BJ (cell line): ENCODE data around the gene AFF3. TPM values are rescaled to one million over a fixed set of nuclear protein-coding genes. Genes with fewer than 3 reads are reported as not detected.

ENCODE experiments used
- CTCF ChIA-PET: fragments of 350-600 bp; formaldehyde crosslinking; extraction: SDS; loops from one replicate; lab custom pipeline; 2021; ENCODE audit warnings: antibody characterized with exemption, inconsistent platforms; lab: Yijun Ruan, JAX
- POLR2A ChIA-PET: fragments of 300-600 bp; sonication (Branson Sonifier 250); formaldehyde crosslinking; extraction: SDS; loops from one replicate; lab custom pipeline; 2021; ENCODE audit warnings: antibody characterized with exemption; lab: Charles Lee
- DNase-seq: peaks from one replicate; pipeline ENCODE4 v3.0.0-alpha.2; 2011; ENCODE audit warnings: low read depth
- H3K27me3 ChIP-seq: 2 replicates; pipeline ENCODE4 v1.6.0; 2011; ENCODE audit warnings: low read length; ENCODE audit not compliant: control insufficient read depth, insufficient read depth
- H3K36me3 ChIP-seq: 2 replicates; pipeline ENCODE4 v1.5.1; 2011; ENCODE audit warnings: low read length; ENCODE audit not compliant: control insufficient read depth, insufficient read depth
- H3K4me3 ChIP-seq: 2 replicates; pipeline ENCODE4 v1.5.1; 2011; ENCODE audit warnings: low read depth, mild to moderate bottlenecking, control low read depth, low read length
- polyA plus RNA-seq: library from polyadenylated mRNA; depleted of rRNA; stranded (reverse); fragments of >200 nt; gene quantifications from 2 replicates; pipeline ENCODE4 v1.2.3, GENCODE V29; 2011
- TF ChIP-seq, protein P1 (sequence below): IDR thresholded peaks from 2 replicates; pipeline ENCODE4 v1.5.1; 2011; ENCODE audit warnings: low read depth, mild to moderate bottlenecking, control low read depth, inconsistent platforms, low read length, moderate library complexity; ENCODE audit not compliant: insufficient read depth

The AFF3 gene
- polyA plus RNA-seq, 1 experiment, result 11.5 TPM

DNA sequence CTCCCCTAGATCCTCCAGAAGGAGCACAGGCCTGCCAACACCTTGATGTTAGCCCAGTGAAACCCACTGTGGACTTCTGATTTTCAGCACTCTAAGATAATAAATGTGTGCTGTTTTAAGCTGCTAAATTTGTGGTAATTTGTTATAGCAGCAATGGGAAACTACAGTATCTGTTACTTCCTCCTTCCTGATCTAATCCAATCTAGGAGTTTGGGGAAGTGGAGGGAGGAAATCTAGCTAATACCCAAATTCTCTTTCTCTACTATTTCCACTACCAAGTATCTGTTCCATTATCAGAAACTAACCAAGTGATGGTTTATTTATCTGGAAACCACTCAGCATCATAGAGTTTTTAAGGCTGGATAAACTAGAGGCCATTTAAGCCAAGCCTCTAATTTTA is 64.9 kb downstream of the AFF3 start:
- ChIA-PET POLR2A (no interaction called here), CTCF (interaction anchor here (1.3 kb wide), 1 partner anchor 9 kb away, joined by 4 read pairs; no protein-coding TSS in a partner anchor)
- DNase-seq, result no peak
- TF ChIP-seq, protein P1, sequence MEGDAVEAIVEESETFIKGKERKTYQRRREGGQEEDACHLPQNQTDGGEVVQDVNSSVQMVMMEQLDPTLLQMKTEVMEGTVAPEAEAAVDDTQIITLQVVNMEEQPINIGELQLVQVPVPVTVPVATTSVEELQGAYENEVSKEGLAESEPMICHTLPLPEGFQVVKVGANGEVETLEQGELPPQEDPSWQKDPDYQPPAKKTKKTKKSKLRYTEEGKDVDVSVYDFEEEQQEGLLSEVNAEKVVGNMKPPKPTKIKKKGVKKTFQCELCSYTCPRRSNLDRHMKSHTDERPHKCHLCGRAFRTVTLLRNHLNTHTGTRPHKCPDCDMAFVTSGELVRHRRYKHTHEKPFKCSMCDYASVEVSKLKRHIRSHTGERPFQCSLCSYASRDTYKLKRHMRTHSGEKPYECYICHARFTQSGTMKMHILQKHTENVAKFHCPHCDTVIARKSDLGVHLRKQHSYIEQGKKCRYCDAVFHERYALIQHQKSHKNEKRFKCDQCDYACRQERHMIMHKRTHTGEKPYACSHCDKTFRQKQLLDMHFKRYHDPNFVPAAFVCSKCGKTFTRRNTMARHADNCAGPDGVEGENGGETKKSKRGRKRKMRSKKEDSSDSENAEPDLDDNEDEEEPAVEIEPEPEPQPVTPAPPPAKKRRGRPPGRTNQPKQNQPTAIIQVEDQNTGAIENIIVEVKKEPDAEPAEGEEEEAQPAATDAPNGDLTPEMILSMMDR, result no peak
- no peak overlapping the region for H3K4me3 ChIP-seq
- H3K27me3 ChIP-seq, result peaks cover 2% of the 10 kb centered on the region; the same call in 1 of the 2 replicates
- H3K36me3 ChIP-seq, result no peaks in the 10 kb centered on the region

DNA sequence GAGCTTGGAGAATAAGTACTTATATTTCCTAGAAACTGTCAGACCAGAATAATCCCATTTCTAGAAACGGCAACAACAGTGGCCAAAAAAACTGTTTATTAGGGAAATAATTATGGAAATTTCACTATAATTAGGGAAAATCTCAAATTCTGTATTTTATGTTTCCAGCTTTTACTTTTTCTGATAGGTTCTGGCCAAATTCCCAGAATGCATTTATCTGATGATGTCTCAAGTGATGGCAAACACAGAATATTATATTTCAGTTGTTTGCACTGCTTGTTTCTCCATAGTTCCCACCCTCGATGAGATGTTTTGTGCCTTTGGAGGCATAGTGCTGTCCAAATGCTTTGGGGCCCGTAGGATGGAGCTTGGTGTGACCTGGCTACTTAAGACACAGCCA is 66.9 kb downstream of the AFF3 start:
- no peak overlapping the region for H3K4me3 ChIP-seq
- CTCF ChIA-PET, result interaction anchor here (1.6 kb wide), 1 partner anchor 9 kb away, joined by 6 read pairs; no protein-coding TSS in a partner anchor
- no peak for DNase-seq

DNA sequence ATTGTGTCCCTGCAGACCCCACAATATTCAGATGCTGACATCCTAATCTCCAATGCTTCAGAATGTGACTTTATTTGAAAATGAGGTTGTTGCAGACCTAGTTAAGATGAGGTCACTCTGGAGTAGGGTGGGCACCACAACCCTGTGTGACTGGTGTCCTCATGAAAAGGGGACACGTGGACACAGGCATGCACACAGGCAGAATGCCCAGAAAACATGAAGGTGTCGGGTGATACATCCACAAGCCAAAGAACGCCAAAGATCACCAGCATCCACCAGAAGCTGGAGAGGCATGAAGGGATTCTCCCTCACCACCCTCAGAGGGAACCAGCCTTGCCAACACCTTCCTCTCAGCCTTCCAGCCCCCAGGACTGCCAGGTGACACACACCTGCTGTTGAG is 69.3 kb downstream of the AFF3 start:
- CTCF ChIA-PET, result no interaction called here
- DNase-seq, result no peak
- Histone ChIP-seq H3K4me3 (no peak overlapping the region), H3K36me3 (no peaks in the 10 kb centered on the region), H3K27me3 (peaks cover 2% of the 10 kb centered on the region; the same call in 1 of the 2 replicates)
- TF ChIP-seq, protein P1, result no peak
- POLR2A ChIA-PET, result no interaction called here

More for the DNA sequence above, 66.9 kb downstream of the AFF3 start:
- Histone ChIP-seq H3K36me3 (no peaks in the 10 kb centered on the region), H3K27me3 (peaks cover 2% of the 10 kb centered on the region; the same call in 1 of the 2 replicates)
- POLR2A ChIA-PET, result no interaction called here
- TF ChIP-seq, protein P1, result no peak

DNA sequence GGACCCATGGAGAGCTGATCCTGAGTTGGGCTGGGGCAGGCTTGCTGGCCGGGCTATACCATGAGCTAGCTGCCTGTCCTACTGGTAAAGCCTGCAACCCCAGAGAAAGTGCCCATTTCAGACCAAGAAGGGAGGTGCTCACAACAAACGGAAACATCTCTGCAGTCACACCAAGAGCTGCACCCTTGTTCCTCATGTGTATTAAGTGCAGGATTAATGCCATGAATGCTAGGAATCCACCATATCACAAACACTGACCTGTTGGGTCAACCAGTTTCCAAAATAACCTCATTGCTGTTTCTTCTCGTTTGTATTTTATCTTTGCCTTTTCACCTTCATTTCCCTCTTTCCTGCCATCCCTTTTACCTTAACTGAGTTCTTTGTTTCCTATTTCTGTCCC is 69.9 kb downstream of the AFF3 start:
- DNase-seq, result no peak
- Histone ChIP-seq H3K4me3 (no peak overlapping the region), H3K36me3 (no peaks in the 10 kb centered on the region), H3K27me3 (peaks cover 2% of the 10 kb centered on the region; the same call in 1 of the 2 replicates)
- CTCF ChIA-PET, result no interaction called here
- TF ChIP-seq, protein P1, result no peak
- POLR2A ChIA-PET, result no interaction called here

DNA sequence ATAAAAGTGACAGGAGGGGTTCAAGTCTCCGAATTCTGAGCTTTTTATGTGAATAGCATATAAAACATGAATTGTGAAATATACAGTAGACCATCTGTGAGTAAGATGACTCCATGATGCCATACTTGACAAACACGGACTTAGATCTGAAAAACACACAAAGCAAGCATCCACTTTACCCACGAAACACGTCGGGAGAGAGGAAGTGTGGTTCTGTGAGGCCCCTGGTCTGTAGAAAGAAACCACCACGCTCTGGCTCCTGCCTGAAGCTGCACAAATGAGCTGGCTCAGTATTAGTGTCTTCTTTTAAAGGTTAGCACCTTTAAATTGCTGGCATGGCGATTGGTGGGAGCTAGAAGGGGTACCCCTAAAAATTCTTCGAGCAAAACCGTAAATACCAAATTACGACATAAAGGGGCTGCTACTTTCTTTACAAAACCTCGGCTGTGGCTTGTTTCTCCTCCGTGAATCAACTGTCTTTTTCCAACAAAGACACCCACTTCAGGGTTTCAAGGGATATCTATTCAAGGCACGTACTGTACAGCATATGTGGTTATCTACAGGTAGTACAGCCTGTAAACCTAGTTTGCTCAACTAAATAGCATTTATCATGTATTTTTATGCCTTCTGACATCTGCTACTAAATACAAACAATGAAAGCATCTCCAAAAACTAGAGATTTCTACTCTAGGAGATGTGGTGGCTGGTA is 70.9 kb downstream of the AFF3 start:
- peaks cover 2% of the 10 kb centered on the region; the same call in 1 of the 2 replicates for H3K27me3 ChIP-seq
- no peak overlapping the region for H3K4me3 ChIP-seq
- ChIA-PET POLR2A (no interaction called here), CTCF (interaction anchor here (1.6 kb wide), 1 partner anchor 8 kb away, joined by 7 read pairs; no protein-coding TSS in a partner anchor)
- no peak for DNase-seq
- TF ChIP-seq, protein P1, result no peak
- no peaks in the 10 kb centered on the region for H3K36me3 ChIP-seq
